Activated naive CD8-positive, alpha-beta T cell treated with anti-CD3 and anti-CD28 coated beads, Interleukin-2, amount 10 ng/mL, durations not matched to agents 7 days and 5 days (primary cell): ENCODE data around the gene COL19A1. TPM values are rescaled to one million over a fixed set of nuclear protein-coding genes. Genes with fewer than 3 reads are reported as not detected.

Experiments
- ATAC-seq: fragments of 150-1000 bp; cut with Tn5 transposase; one replicate; pipeline ENCODE4 v1.10.0; 2021; ENCODE audit warnings: low read depth, moderate library complexity
- POLR2A ChIA-PET: fragments of 350-600 bp; sonication (Branson Sonifier 250); formaldehyde crosslinking; loops from one replicate; lab custom pipeline; 2021; ENCODE audit warnings: antibody characterized with exemption; lab: Charles Lee
- DNase-seq: peaks from one replicate; pipeline ENCODE4 v3.0.0; 2021
- H3K27ac Mint-ChIP-seq: one replicate; pipeline ENCODE4 v1.8.0; 2022; ENCODE audit warnings: mild to moderate bottlenecking, mixed read lengths
- H3K27me3 Mint-ChIP-seq: one replicate; pipeline ENCODE4 v1.8.0; 2022; ENCODE audit warnings: mild to moderate bottlenecking, moderate library complexity, mixed read lengths
- H3K36me3 Mint-ChIP-seq: one replicate; pipeline ENCODE4 v1.8.0; 2021; ENCODE audit warnings: mild to moderate bottlenecking, mixed read lengths
- H3K4me1 Mint-ChIP-seq: one replicate; pipeline ENCODE4 v1.8.0; 2021; ENCODE audit warnings: mixed read lengths
- H3K4me3 Mint-ChIP-seq: one replicate; pipeline ENCODE4 v1.8.0; 2022; ENCODE audit warnings: mild to moderate bottlenecking, moderate library complexity, mixed read lengths
- H3K9me3 Mint-ChIP-seq: one replicate; pipeline ENCODE4 v1.8.0; 2021; ENCODE audit warnings: mixed read lengths
- total RNA-seq, 2 experiments: library from RNA; stranded (reverse); gene quantifications; one replicate each; pipeline ENCODE4 v1.2.3, GENCODE V29; 2021

The COL19A1 gene
- total RNA-seq, 2 experiments from 2014 or later: 0.06 TPM

DNA sequence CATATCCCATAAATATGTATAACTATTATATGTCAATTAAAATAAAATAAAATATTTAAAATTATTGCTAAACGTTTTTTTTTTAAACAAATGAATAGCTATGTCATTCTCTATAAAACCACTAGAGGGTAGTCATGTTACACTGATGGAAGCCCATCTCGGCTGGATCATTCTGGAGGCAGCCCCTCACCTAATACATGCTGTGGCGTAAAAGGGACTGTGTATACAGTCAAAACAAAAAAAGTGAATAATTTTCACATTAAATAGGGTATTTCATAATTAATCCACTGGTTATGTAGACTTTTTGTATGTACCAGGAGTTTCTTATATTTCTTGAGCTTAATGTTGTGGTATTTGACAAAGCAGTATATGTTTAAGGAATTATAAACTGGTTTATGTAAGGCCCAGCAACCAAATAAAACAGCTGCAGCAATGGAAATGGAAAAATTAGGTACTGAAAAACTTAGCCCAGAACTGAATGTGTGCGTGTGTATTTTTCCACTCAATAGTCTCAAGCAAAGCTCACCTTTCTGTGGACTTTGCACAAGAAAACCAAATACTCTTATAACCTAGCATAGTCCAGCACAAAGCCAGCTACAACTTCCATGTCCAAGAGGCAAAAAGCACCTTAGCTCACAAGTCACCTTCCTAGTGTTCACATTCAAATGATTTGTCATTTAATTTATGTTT is 354.8 kb downstream of the COL19A1 start:
- no peak for DNase-seq
- POLR2A ChIA-PET: no interaction called here
- Mint-ChIP-seq H3K9me3 (no peaks in the 10 kb centered on the region), H3K27ac (no peak overlapping the region), H3K4me3 (no peak overlapping the region), H3K36me3 (no peaks in the 10 kb centered on the region), H3K4me1 (no peaks in the 10 kb centered on the region), H3K27me3 (peaks cover 10% of the 10 kb centered on the region)
- ATAC-seq: no peak

GRCh38 chr6:70221715-70222438 is 355.5 kb downstream of the COL19A1 start:
- Mint-ChIP-seq H3K36me3 (no peaks in the 10 kb centered on the region), H3K9me3 (no peaks in the 10 kb centered on the region), H3K27ac (no peak overlapping the region), H3K4me3 (no peak overlapping the region), H3K27me3 (peaks cover 10% of the 10 kb centered on the region), H3K4me1 (no peaks in the 10 kb centered on the region)
- DNase-seq: no peak
- POLR2A ChIA-PET: no interaction called here
- ATAC-seq: no peak

GRCh38 chr6:70222439-70222749 is 356.0 kb downstream of the COL19A1 start:
- no peak overlapping the region for H3K27ac Mint-ChIP-seq
- ATAC-seq (no peak), DNase-seq (no peak)
- H3K9me3 Mint-ChIP-seq: no peaks in the 10 kb centered on the region
- no peaks in the 10 kb centered on the region for H3K36me3 Mint-ChIP-seq
- H3K27me3 Mint-ChIP-seq: peaks cover 10% of the 10 kb centered on the region
- H3K4me1 Mint-ChIP-seq: no peaks in the 10 kb centered on the region
- no peak overlapping the region for H3K4me3 Mint-ChIP-seq
- POLR2A ChIA-PET: no interaction called here

- Mint-ChIP-seq H3K4me3 (no peak overlapping the region), H3K36me3 (no peaks in the 10 kb centered on the region), H3K4me1 (no peaks in the 10 kb centered on the region), H3K27ac (no peak overlapping the region), H3K27me3 (peaks cover 13% of the 10 kb centered on the region), H3K9me3 (no peaks in the 10 kb centered on the region)
- DNase-seq (no peak), ATAC-seq (no peak)
- POLR2A ChIA-PET: no interaction called here
These were observed 358.7 kb downstream of the COL19A1 start for GRCh38 chr6:70225055-70225454.

- no peaks in the 10 kb centered on the region for H3K36me3 Mint-ChIP-seq
- no peaks in the 10 kb centered on the region for H3K9me3 Mint-ChIP-seq
- ATAC-seq (no peak), DNase-seq (no peak)
- peaks cover 3% of the 10 kb centered on the region for H3K27me3 Mint-ChIP-seq
- no peak overlapping the region for H3K4me3 Mint-ChIP-seq
- POLR2A ChIA-PET: no interaction called here
- H3K27ac Mint-ChIP-seq: no peak overlapping the region
- no peaks in the 10 kb centered on the region for H3K4me1 Mint-ChIP-seq
These were observed 365.0 kb downstream of the COL19A1 start for GRCh38 chr6:70231311-70231710.

DNA sequence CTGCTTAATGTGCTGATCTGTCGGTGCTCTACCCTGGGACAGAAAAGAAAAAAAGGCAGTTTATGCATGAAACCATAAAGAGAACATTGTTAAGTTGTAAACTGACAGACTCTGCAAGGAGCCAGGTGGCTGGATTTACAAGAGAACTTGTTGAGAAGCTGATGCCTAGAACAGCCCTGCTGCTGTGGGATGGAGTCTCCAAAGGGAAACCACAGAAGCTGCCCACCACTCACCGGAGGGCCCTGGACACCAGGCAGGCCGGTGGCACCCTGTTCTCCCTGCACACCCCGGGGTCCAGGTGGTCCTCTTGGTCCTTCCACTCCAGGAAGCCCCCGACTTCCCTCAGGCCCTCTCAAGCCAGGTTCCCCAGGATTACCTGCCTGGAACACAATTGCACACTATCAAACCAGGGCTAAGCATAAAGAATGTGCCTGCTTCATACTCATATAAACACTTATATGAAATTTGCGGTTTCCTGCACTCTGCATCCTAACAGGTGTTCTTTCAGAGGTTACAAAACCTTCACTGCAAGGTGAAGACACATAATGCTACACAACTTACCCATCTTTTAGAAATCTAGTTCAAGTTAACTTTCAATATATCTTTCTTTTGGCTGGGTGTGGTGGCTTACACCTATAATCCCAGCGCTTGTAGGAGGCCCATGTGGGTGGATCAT is 368.3 kb downstream of the COL19A1 start:
- Mint-ChIP-seq H3K4me1 (no peaks in the 10 kb centered on the region), H3K4me3 (no peak overlapping the region), H3K9me3 (no peaks in the 10 kb centered on the region), H3K27ac (no peak overlapping the region), H3K27me3 (peaks cover 4% of the 10 kb centered on the region), H3K36me3 (no peaks in the 10 kb centered on the region)
- DNase-seq: no peak
- no peak for ATAC-seq
- POLR2A ChIA-PET: no interaction called here

GRCh38 chr6:70236343-70236742 is 370.0 kb downstream of the COL19A1 start:
- DNase-seq (no peak), ATAC-seq (no peak)
- no peaks in the 10 kb centered on the region for H3K36me3 Mint-ChIP-seq
- no peak overlapping the region for H3K27ac Mint-ChIP-seq
- H3K27me3 Mint-ChIP-seq: peaks cover 4% of the 10 kb centered on the region
- no peak overlapping the region for H3K4me3 Mint-ChIP-seq
- POLR2A ChIA-PET: no interaction called here
- no peaks in the 10 kb centered on the region for H3K9me3 Mint-ChIP-seq
- no peaks in the 10 kb centered on the region for H3K4me1 Mint-ChIP-seq

DNA sequence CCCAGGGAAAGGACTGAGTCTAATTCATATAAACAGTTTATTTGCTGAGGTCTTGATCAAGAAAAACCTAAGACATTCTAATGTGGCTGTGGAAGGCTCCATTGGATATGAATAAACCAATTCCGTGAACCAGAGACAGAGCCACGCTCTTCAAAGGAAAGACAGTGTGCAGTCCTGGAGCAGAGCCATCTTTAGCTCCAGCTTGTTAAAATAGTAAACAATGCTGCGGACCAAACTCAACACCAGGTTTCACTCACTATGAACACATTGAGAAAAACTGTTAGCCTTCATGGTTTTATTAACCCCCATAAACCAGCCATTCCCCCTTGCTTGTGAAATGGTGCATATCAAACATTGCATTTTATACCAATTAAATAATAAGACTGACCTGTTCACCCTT is 374.7 kb downstream of the COL19A1 start:
- Mint-ChIP-seq H3K4me1 (no peaks in the 10 kb centered on the region), H3K27me3 (peaks cover 4% of the 10 kb centered on the region), H3K36me3 (no peaks in the 10 kb centered on the region), H3K27ac (no peak overlapping the region), H3K4me3 (no peak overlapping the region), H3K9me3 (no peaks in the 10 kb centered on the region)
- POLR2A ChIA-PET: no interaction called here
- DNase-seq (no peak), ATAC-seq (no peak)

DNA sequence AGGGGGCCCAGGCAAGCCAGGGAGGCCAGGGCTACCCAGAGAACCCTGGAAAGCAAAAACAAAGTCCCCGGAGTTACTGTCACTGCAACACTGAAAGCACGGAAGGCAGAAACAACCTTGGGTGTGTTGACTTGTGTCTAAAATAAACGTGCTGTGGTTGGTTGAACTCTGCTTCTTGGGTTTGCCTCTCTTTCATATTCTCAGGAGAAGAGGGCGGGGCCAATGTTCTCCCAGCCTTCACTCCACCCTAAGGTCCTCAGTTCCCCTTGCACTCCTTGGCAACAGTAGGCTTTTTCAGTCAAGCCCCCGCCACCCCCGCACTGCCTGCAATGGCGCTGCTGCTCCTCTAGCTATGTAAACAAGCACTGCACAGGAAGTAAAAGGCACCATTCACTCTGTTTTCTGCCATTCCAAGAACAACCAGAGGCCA is 375.6 kb downstream of the COL19A1 start:
- no peak overlapping the region for H3K27ac Mint-ChIP-seq

DNA sequence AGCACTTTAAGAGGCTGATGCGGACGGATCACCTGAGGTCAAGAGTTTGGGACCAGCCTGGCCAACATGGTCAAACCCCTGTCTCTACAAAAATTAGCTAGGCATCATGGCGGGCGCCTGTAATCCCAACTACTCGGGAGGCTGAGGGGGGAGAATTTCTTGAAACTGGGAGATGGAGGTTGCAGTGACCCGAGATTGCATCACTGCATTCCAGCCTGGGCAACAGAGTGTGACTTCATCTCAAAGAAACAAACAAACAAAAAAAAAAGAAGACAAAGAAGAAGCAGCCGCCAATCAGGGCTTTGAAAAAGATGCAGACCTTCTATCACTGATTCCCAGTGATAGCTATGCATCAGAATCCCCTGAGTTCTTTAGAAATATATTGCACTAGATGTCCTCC is 379.8 kb downstream of the COL19A1 start:
- Mint-ChIP-seq H3K9me3 (no peaks in the 10 kb centered on the region), H3K4me3 (no peak overlapping the region), H3K36me3 (no peaks in the 10 kb centered on the region), H3K27ac (no peak overlapping the region), H3K27me3 (no peaks in the 10 kb centered on the region), H3K4me1 (no peaks in the 10 kb centered on the region)
- POLR2A ChIA-PET: no interaction called here
- ATAC-seq: no peak
- no peak for DNase-seq

More for the DNA sequence above, 375.6 kb downstream of the COL19A1 start:
- Mint-ChIP-seq H3K4me3 (no peak overlapping the region), H3K4me1 (no peaks in the 10 kb centered on the region), H3K27me3 (peaks cover 4% of the 10 kb centered on the region), H3K36me3 (no peaks in the 10 kb centered on the region), H3K9me3 (no peaks in the 10 kb centered on the region)
- POLR2A ChIA-PET: no interaction called here
- DNase-seq: no peak
- no peak for ATAC-seq

DNA sequence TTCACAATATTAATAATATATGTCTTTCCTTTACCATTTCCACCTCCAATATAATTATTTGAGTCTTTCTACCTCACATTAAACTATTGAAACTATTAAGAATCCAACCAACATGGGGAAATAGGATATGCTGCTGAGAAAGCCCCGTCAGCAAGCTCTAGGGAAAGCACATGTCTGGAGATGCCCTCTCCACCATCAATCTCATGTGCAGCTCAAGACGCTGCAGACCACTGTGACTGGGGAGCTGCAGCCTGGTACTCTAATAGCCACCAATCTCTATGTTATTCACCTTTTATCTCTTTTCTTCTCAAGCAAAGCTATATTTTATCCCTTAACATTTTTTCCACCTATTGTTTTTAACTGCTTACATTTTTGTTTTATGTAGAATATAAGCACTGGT is 386.2 kb downstream of the COL19A1 start:
- H3K27ac Mint-ChIP-seq: no peak overlapping the region
- H3K4me1 Mint-ChIP-seq: no peaks in the 10 kb centered on the region
- no peak overlapping the region for H3K4me3 Mint-ChIP-seq
- DNase-seq (no peak), ATAC-seq (no peak)
- POLR2A ChIA-PET: no interaction called here
- no peaks in the 10 kb centered on the region for H3K36me3 Mint-ChIP-seq
- no peaks in the 10 kb centered on the region for H3K9me3 Mint-ChIP-seq
- H3K27me3 Mint-ChIP-seq: no peaks in the 10 kb centered on the region

GRCh38 chr6:70253923-70254322 is 387.6 kb downstream of the COL19A1 start:
- no peak overlapping the region for H3K27ac Mint-ChIP-seq
- no peaks in the 10 kb centered on the region for H3K4me1 Mint-ChIP-seq
- H3K36me3 Mint-ChIP-seq: no peaks in the 10 kb centered on the region
- H3K9me3 Mint-ChIP-seq: no peaks in the 10 kb centered on the region
- ATAC-seq (no peak), DNase-seq (no peak)
- POLR2A ChIA-PET: no interaction called here
- H3K4me3 Mint-ChIP-seq: no peak overlapping the region
- peaks cover 2% of the 10 kb centered on the region for H3K27me3 Mint-ChIP-seq

DNA sequence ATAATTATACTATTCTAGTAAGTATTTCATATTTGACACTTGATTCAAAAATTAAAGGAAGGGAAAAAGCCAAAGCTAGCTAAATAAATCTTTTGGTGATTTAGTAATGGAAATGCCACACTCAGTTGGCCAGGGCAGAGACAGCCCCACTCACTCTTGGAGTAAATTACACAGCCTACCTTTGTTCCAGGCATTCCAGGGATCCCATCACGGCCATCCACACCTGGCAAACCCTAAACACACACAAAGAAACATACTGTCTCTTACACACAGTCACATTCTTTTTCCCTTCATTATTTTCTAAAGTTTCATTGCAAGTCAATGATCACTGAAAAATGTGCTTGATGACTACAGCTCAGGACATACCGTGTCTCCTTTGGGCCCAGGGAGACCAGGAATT is 388.4 kb downstream of the COL19A1 start:
- Mint-ChIP-seq H3K36me3 (no peaks in the 10 kb centered on the region), H3K4me3 (no peak overlapping the region), H3K9me3 (no peaks in the 10 kb centered on the region), H3K27me3 (peaks cover 2% of the 10 kb centered on the region), H3K4me1 (no peaks in the 10 kb centered on the region), H3K27ac (no peak overlapping the region)
- ATAC-seq (no peak), DNase-seq (no peak)
- POLR2A ChIA-PET: no interaction called here

GRCh38 chr6:70257768-70258273 is 391.5 kb downstream of the COL19A1 start:
- Mint-ChIP-seq H3K27ac (no peak overlapping the region), H3K9me3 (no peaks in the 10 kb centered on the region), H3K27me3 (peaks cover 2% of the 10 kb centered on the region), H3K36me3 (no peaks in the 10 kb centered on the region), H3K4me3 (no peak overlapping the region), H3K4me1 (no peaks in the 10 kb centered on the region)
- POLR2A ChIA-PET: no interaction called here
- ATAC-seq (no peak), DNase-seq (no peak)
